GM19099 (cell line): Measurements from ENCODE around the gene NCKAP5L.

Experiments
- POLR2A ChIP-seq: IDR thresholded peaks from 3 replicates; pipeline ENCODE4 v1.6.1; 2011; ENCODE audit warnings: low read depth; ENCODE audit not compliant: insufficient read length; ENCODE audit errors: extremely low read depth

Gene NCKAP5L

GRCh38 chr12:49866859-49867569 lies 38.8 kb upstream of the NCKAP5L start:
- no peak for TF ChIP-seq POLR2A

GRCh38 chr12:49865782-49866135 lies 37.5 kb upstream of the NCKAP5L start:
- TF ChIP-seq POLR2A, result no peak

GRCh38 chr12:49865109-49865781 lies 37.0 kb upstream of the NCKAP5L start:
- TF ChIP-seq POLR2A, result no peak

- no peak for TF ChIP-seq POLR2A
Measured at GRCh38 chr12:49864798-49865090, 36.5 kb upstream of the NCKAP5L start.

GRCh38 chr12:49863946-49864797 lies 36.0 kb upstream of the NCKAP5L start:
- no peak for TF ChIP-seq POLR2A

- TF ChIP-seq POLR2A, result no peak
Measured at GRCh38 chr12:49854976-49855375, 26.8 kb upstream of the NCKAP5L start.

- no peak for TF ChIP-seq POLR2A
Measured at GRCh38 chr12:49853671-49854070, 25.5 kb upstream of the NCKAP5L start.

GRCh38 chr12:49847161-49847560 lies 18.9 kb upstream of the NCKAP5L start:
- no peak for TF ChIP-seq POLR2A

GRCh38 chr12:49846032-49846431 lies 17.8 kb upstream of the NCKAP5L start:
- TF ChIP-seq POLR2A, result no peak

- TF ChIP-seq POLR2A, result no peak
Measured at GRCh38 chr12:49843876-49844437, 15.7 kb upstream of the NCKAP5L start.

GRCh38 chr12:49843411-49843810 lies 15.2 kb upstream of the NCKAP5L start:
- TF ChIP-seq POLR2A, result no peak

GRCh38 chr12:49842519-49843352 lies 14.5 kb upstream of the NCKAP5L start, which contains the start of gene BCDIN3D:
BCDIN3D (minus strand) TSS chr12:49843106; CDS start chr12:49843087, 19 bp downstream.
- peak; percentile 93 for TF ChIP-seq POLR2A

- TF ChIP-seq POLR2A, result no peak
Measured at GRCh38 chr12:49838973-49839633, 10.9 kb upstream of the NCKAP5L start.

GRCh38 chr12:49832836-49833421 lies 4.7 kb upstream of the NCKAP5L start:
- no peak for TF ChIP-seq POLR2A
